ENCODE results near the gene SRF. TPM values are rescaled to one million over a fixed set of nuclear protein-coding genes. Genes with fewer than 3 reads are reported as not detected.

SRF gene
- total RNA-seq, 2 donors from 2014 or later, result 40.5 to 56.3 TPM

GRCh38 chr6:43163899-43164298, 7.2 kb upstream of the SRF start:
- Histone ChIP-seq H3K4me1 (replicated peaks) (no peaks in the 10 kb centered on the region), H3K4me3 (no peak overlapping the region), H3K27me3 (replicated peaks; ENCODE audit: insufficient read depth) (no peaks in the 10 kb centered on the region), H3K27ac (no peak overlapping the region), H3K9me3 (no peaks in the 10 kb centered on the region), H3K36me3 (no peaks in the 10 kb centered on the region)
- DNase-seq (ENCODE audit: low spot score), result no peak
- TF ChIP-seq POLR2AphosphoS5 (IDR thresholded peaks at IDR 0.05) (no peak), CTCF (IDR thresholded peaks at IDR 0.05) (no peak), POLR2A (IDR thresholded peaks at IDR 0.05) (no peak)
- intact Hi-C loops (cut with DNase I), result no loop called here

- WGBS, result under 1% methylated on average over 18 of the region's 18 CpGs
Observed at GRCh38 chr6:43170417-43170930, 595 bp upstream of the SRF start.

GRCh38 chr6:43171707-43172103, 636 bp downstream of the SRF start:
- no peak for DNase-seq (ENCODE audit: low spot score)
- intact Hi-C loops (cut with DNase I), result loop anchor here (5.0 kb wide), 1 partner anchor 159 kb away; the partner anchor contains the start of genes KLHDC3 and MEA1
- Histone ChIP-seq H3K27me3 (replicated peaks; ENCODE audit: insufficient read depth) (no peaks in the 10 kb centered on the region), H3K4me3 (peak overlapping the region; percentile 96 to 98), H3K4me1 (replicated peaks) (peaks cover 11% of the 10 kb centered on the region), H3K36me3 (peaks cover 0 to 8% of the 10 kb centered on the region in 2 donors), H3K9me3 (no peaks in the 10 kb centered on the region), H3K27ac (peak overlapping the region; percentile 99 to 100)
- TF ChIP-seq CTCF (IDR thresholded peaks at IDR 0.05) (no peak), POLR2A (IDR thresholded peaks at IDR 0.05) (no peak), POLR2AphosphoS5 (IDR thresholded peaks at IDR 0.05) (no peak)
- WGBS, result under 1% methylated on average over 36 of the region's 57 CpGs

More at GRCh38 chr6:43170417-43170930, 595 bp upstream of the SRF start:
- DNase-seq (ENCODE audit: low spot score), result no peak
- no peak for TF ChIP-seq POLR2AphosphoS5 (IDR thresholded peaks at IDR 0.05)
- no peak for TF ChIP-seq CTCF (IDR thresholded peaks at IDR 0.05)
- no peak for TF ChIP-seq POLR2A (IDR thresholded peaks at IDR 0.05)
- Histone ChIP-seq H3K27ac (peak overlapping the region; percentile 99 to 100), H3K4me3 (peak overlapping the region; percentile 96 to 98), H3K36me3 (peaks cover 0 to 1% of the 10 kb centered on the region in 2 donors), H3K9me3 (no peaks in the 10 kb centered on the region), H3K4me1 (replicated peaks) (peaks cover 11% of the 10 kb centered on the region), H3K27me3 (replicated peaks; ENCODE audit: insufficient read depth) (no peaks in the 10 kb centered on the region)
- intact Hi-C loops (cut with DNase I), result loop anchor here (5.0 kb wide), 1 partner anchor 158 kb away; the partner anchor contains the start of genes KLHDC3 and MEA1

GRCh38 chr6:43172104-43173007, 1.3 kb downstream of the SRF start:
- peak; percentile 65 for DNase-seq (ENCODE audit: low spot score)
- peak overlapping the region; percentile 99 to 100 for H3K27ac ChIP-seq
- intact Hi-C loops (cut with DNase I), result loop anchor here (5.0 kb wide), 1 partner anchor 160 kb away; the partner anchor contains the start of genes KLHDC3 and MEA1
- peak overlapping the region; percentile 96 to 98 for H3K4me3 ChIP-seq
- peaks cover 2 to 8% of the 10 kb centered on the region in 2 donors for H3K36me3 ChIP-seq
- 2% methylated on average over 46 of the region's 46 CpGs for WGBS
- H3K27me3 ChIP-seq (replicated peaks; ENCODE audit: insufficient read depth), result no peaks in the 10 kb centered on the region
- peaks cover 11% of the 10 kb centered on the region for H3K4me1 ChIP-seq (replicated peaks)
- no peaks in the 10 kb centered on the region for H3K9me3 ChIP-seq
- TF ChIP-seq CTCF (IDR thresholded peaks at IDR 0.05) (no peak), POLR2A (IDR thresholded peaks at IDR 0.05) (peak; percentile 38), POLR2AphosphoS5 (IDR thresholded peaks at IDR 0.05) (peak; percentile 8)

Data from prostate gland (tissue), 2 donors.